PC-3 (cell line): ENCODE data around the gene SGMS1. TPM values are rescaled to one million over a fixed set of nuclear protein-coding genes. Genes with fewer than 3 reads are reported as not detected.

ENCODE experiments used
- ATAC-seq: fragments of 200-7000 bp; cut with Tn5 transposase; 2 replicates; pipeline ENCODE4 v1.9.1; 2020; ENCODE audit warnings: mild to moderate bottlenecking, moderate library complexity
- BruUV-seq: library from RNA; stranded (reverse); fragments of 400-500 nt; replicated peaks from 2 replicates; lab custom pipeline; 2021; lab: Mats Ljungman, UMichigan
- CTCF ChIA-PET: fragments of 300-600 bp; sonication (Branson Sonifier 250); formaldehyde crosslinking; loops from one replicate; lab custom pipeline; 2022; ENCODE audit warnings: antibody characterized with exemption; lab: Charles Lee
- POLR2A ChIA-PET: fragments of 300-600 bp; sonication (Branson Sonifier 250); formaldehyde crosslinking; loops from one replicate; lab custom pipeline; 2022; ENCODE audit warnings: antibody characterized with exemption; ENCODE audit not compliant: unreplicated experiment; lab: Charles Lee
- DNase-seq: peaks from one replicate; pipeline ENCODE4 v3.0.0-alpha.2; 2015
- H2AFZ ChIP-seq: fragments of 300-600 bp; sonication (generic); 2 replicates; pipeline ENCODE4 v1.6.0; 2016; ENCODE audit warnings: antibody characterized with exemption, low read length
- H3F3A ChIP-seq: fragments of 300-600 bp; sonication (generic); one replicate; pipeline ENCODE4 v1.6.0; 2017; ENCODE audit warnings: antibody characterized with exemption, low read length, control low read depth, mild to moderate bottlenecking; ENCODE audit not compliant: unreplicated experiment
- H3K27ac ChIP-seq: fragments of 300-600 bp; sonication (generic); 2 replicates; pipeline ENCODE4 v1.5.1; 2016; ENCODE audit warnings: mild to moderate bottlenecking, low read length
- H3K27me3 ChIP-seq: fragments of 300-600 bp; sonication (generic); 2 replicates; pipeline ENCODE4 v1.6.1; 2016; ENCODE audit warnings: low read length, mixed read lengths
- H3K36me3 ChIP-seq: fragments of 300-600 bp; sonication (generic); 2 replicates; pipeline ENCODE4 v1.6.1; 2016; ENCODE audit warnings: low read depth, mixed run types, low read length, mixed read lengths
- H3K4me1 ChIP-seq: fragments of 300-600 bp; sonication (generic); 2 replicates; pipeline ENCODE4 v1.5.1; 2016; ENCODE audit warnings: low read length; ENCODE audit not compliant: insufficient read depth
- H3K4me2 ChIP-seq: fragments of 300-600 bp; sonication (generic); 2 replicates; pipeline ENCODE4 v1.6.0; 2016; ENCODE audit warnings: low read length
- H3K4me3 ChIP-seq: fragments of 300-600 bp; sonication (generic); 2 replicates; pipeline ENCODE4 v1.5.1; 2016; ENCODE audit warnings: mild to moderate bottlenecking, low read length, mixed read lengths
- H3K79me2 ChIP-seq: fragments of 300-600 bp; sonication (generic); 2 replicates; pipeline ENCODE4 v1.6.1; 2017; ENCODE audit warnings: low read length, mixed read lengths
- H3K9ac ChIP-seq: fragments of 300-600 bp; sonication (generic); 2 replicates; pipeline ENCODE4 v1.6.0; 2016; ENCODE audit warnings: mild to moderate bottlenecking, low read length
- H3K9me2 ChIP-seq: fragments of 300-600 bp; sonication (generic); replicated peaks from 2 replicates; pipeline ENCODE4 v1.6.1; 2016; ENCODE audit warnings: mixed run types, low read length, mixed read lengths
- H3K9me3 ChIP-seq: fragments of 300-600 bp; sonication (generic); 2 replicates; pipeline ENCODE4 v1.6.1; 2016; ENCODE audit warnings: low read length, mixed read lengths
- H4K20me1 ChIP-seq: fragments of 300-600 bp; sonication (generic); 2 replicates; pipeline ENCODE4 v1.6.1; 2016; ENCODE audit warnings: low read length, mixed read lengths
- EZH2 ChIP-seq: fragments of 300-600 bp; sonication (generic); IDR thresholded peaks from one replicate; pipeline ENCODE4 v1.6.1; 2017; ENCODE audit warnings: antibody characterized with exemption, mild to moderate bottlenecking, low read length; ENCODE audit not compliant: unreplicated experiment
- EZH2phosphoT487 ChIP-seq: fragments of 300-600 bp; sonication (generic); IDR thresholded peaks from 2 replicates; pipeline ENCODE4 v1.6.1; 2018; ENCODE audit warnings: mild to moderate bottlenecking, antibody characterized with exemption, low read length, borderline replicate concordance
- intact Hi-C: fragments of 100-400 bp; cut with micrococcal nuclease; formaldehyde crosslinking; loops from 2 replicates; pipeline ENCODE4 v1.9.0; 2023
- total RNA-seq: library from RNA; depleted of rRNA; stranded (reverse); fragments of >200 nt; gene quantifications from 2 replicates; pipeline ENCODE4 v1.2.3, GENCODE V29; 2014
- TF ChIP-seq, protein P1 (sequence below): fragments of 300-600 bp; sonication (generic); conservative IDR thresholded peaks from 2 replicates; pipeline ENCODE4 v1.5.1; 2017; ENCODE audit warnings: antibody characterized with exemption, low read depth, mild to moderate bottlenecking, low read length

Gene SGMS1
- total RNA-seq, 1 experiment from 2014 or later: 61.4 TPM

DNA sequence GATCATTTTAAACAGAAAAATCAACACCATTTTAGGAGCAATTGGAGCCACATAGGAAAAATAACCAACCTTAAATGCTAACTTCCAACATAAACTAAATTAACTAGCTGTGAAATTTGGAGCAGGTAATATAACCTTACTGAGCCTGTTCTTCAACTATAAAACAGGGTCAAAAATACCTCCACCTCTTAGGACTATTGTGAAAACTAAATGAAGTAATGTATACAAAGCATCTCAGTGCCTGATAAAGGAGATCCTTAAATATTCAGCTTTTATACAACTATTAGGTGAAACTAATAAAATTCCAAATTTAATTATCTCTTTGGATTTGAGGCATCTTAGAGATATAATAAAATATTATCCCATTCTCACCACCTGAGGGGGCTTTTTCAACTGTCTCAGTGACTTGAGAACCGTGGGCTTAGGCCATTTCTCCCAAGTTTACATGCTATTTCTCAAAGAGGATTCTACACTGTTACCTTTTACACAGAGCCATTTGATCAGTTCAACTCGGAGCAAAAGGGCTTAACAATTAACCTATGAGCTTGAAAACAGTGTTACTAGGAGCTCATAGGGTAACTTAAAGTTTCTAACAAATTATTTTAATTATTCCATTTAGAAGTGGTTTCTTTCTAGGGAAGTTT lies 207.5 kb downstream of the SGMS1 start:
- Histone ChIP-seq H3K36me3 (no peaks in the 10 kb centered on the region), H3F3A (no peaks in the 10 kb centered on the region), H4K20me1 (no peaks in the 10 kb centered on the region), H3K4me1 (peaks cover 17% of the 10 kb centered on the region), H3K9me3 (no peaks in the 10 kb centered on the region), H3K27ac (no peak overlapping the region), H3K4me3 (no peak overlapping the region), H3K27me3 (no peaks in the 10 kb centered on the region), H3K9me2 (no peaks in the 10 kb centered on the region), H3K9ac (no peak overlapping the region), H2AFZ (no peak overlapping the region), H3K4me2 (no peak overlapping the region), H3K79me2 (no peaks in the 10 kb centered on the region)
- no TSS peak for BruUV-seq
- ATAC-seq (no peak), DNase-seq (no peak)
- TF ChIP-seq EZH2phosphoT487 (no peak), EZH2 (no peak)
- TF ChIP-seq, protein P1, sequence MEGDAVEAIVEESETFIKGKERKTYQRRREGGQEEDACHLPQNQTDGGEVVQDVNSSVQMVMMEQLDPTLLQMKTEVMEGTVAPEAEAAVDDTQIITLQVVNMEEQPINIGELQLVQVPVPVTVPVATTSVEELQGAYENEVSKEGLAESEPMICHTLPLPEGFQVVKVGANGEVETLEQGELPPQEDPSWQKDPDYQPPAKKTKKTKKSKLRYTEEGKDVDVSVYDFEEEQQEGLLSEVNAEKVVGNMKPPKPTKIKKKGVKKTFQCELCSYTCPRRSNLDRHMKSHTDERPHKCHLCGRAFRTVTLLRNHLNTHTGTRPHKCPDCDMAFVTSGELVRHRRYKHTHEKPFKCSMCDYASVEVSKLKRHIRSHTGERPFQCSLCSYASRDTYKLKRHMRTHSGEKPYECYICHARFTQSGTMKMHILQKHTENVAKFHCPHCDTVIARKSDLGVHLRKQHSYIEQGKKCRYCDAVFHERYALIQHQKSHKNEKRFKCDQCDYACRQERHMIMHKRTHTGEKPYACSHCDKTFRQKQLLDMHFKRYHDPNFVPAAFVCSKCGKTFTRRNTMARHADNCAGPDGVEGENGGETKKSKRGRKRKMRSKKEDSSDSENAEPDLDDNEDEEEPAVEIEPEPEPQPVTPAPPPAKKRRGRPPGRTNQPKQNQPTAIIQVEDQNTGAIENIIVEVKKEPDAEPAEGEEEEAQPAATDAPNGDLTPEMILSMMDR: peak; percentile 57
- intact Hi-C loops: no loop called here
- CTCF ChIA-PET: interaction anchor here (1.4 kb wide), 1 partner anchor 48 kb away, joined by 6 read pairs; no protein-coding TSS in a partner anchor
- POLR2A ChIA-PET: no interaction called here

DNA sequence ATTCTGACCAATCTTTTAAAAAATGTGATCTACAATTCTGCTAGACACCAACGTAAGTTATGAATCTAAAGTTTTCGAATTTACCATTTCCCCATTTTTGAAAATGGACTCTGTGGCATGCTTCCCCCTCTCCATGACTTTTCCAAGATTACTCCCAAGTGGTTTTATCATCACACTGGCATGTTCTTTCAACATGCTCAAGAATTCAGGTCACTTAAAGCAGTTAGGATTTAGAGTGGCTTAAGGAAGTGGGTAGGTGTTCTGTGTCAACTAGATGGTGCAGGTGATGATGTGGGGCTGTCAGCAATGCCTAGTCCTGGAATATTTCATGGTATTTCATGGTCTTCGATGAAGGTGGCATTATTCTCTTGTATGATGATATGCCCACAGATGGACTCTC lies 208.5 kb downstream of the SGMS1 start:
- Histone ChIP-seq H3K4me1 (peaks cover 22% of the 10 kb centered on the region), H3K9me3 (no peaks in the 10 kb centered on the region), H3F3A (no peaks in the 10 kb centered on the region), H3K79me2 (no peaks in the 10 kb centered on the region), H3K36me3 (no peaks in the 10 kb centered on the region), H2AFZ (no peak overlapping the region), H3K9ac (no peak overlapping the region), H3K27me3 (no peaks in the 10 kb centered on the region), H3K27ac (no peak overlapping the region), H3K4me2 (no peak overlapping the region), H3K9me2 (no peaks in the 10 kb centered on the region), H4K20me1 (no peaks in the 10 kb centered on the region), H3K4me3 (no peak overlapping the region)
- CTCF ChIA-PET: no interaction called here
- DNase-seq (no peak), ATAC-seq (no peak)
- POLR2A ChIA-PET: no interaction called here
- TF ChIP-seq, protein P1: no peak
- TF ChIP-seq EZH2: no peak
- no peak for TF ChIP-seq EZH2phosphoT487
- intact Hi-C loops: no loop called here
- no TSS peak for BruUV-seq
